Caco-2 (cell line): ENCODE measurements around the gene BANP. TPM values are rescaled to one million over a fixed set of nuclear protein-coding genes. Genes with fewer than 3 reads are reported as not detected.
"Not testable (repeated sequence)": the region's sequence is repeated elsewhere in the genome, so short reads cannot be mapped to it uniquely, and the experiment has no call there.

Experiments used
- BruUV-seq: library from RNA; stranded (reverse); fragments of 400-500 nt; replicated peaks from 2 replicates; lab custom pipeline; 2021; lab: Mats Ljungman, UMichigan
- CTCF ChIA-PET: fragments of 300-600 bp; sonication (Branson Sonifier 250); formaldehyde crosslinking; loops from one replicate; lab custom pipeline; 2022; ENCODE audit warnings: antibody characterized with exemption; lab: Charles Lee
- POLR2A ChIA-PET: fragments of 300-600 bp; sonication (Branson Sonifier 250); formaldehyde crosslinking; loops from one replicate; lab custom pipeline; 2022; ENCODE audit warnings: antibody characterized with exemption; lab: Charles Lee
- DNase-seq, 2 experiments: peaks; one replicate each; pipeline versions ENCODE4 v3.0.0 to v3.0.0-alpha.2; 2020 to 2022
- H3K27me3 ChIP-seq: replicated peaks from 2 replicates; pipeline ENCODE4 v1.6.0; 2011; ENCODE audit warnings: low read length; ENCODE audit not compliant: control insufficient read depth, insufficient read depth
- H3K36me3 ChIP-seq: 2 replicates; pipeline ENCODE4 v1.5.1; 2011; ENCODE audit warnings: low read length; ENCODE audit not compliant: control insufficient read depth, insufficient read depth
- H3K4me1 ChIP-seq: fragments of 250-450 bp; sonication (Bioruptor Pico); 2 replicates; pipeline ENCODE4 v1.5.1; 2020; ENCODE audit warnings: mild to moderate bottlenecking
- H3K4me3 ChIP-seq: 2 replicates; pipeline ENCODE4 v1.5.1; 2011; ENCODE audit warnings: low read depth, mild to moderate bottlenecking, control low read depth, low read length
- H3K9me3 ChIP-seq: fragments of 250-450 bp; sonication (Bioruptor Pico); 2 replicates; pipeline ENCODE4 v1.5.1; 2020; ENCODE audit warnings: mild to moderate bottlenecking, moderate library complexity
- H3K27ac Mint-ChIP-seq: one replicate; pipeline ENCODE4 v1.8.0; 2022; ENCODE audit warnings: mixed read lengths; ENCODE audit not compliant: unreplicated experiment
- H3K27me3 Mint-ChIP-seq: one replicate; pipeline ENCODE4 v1.8.0; 2022; ENCODE audit warnings: mixed read lengths; ENCODE audit not compliant: insufficient read depth, unreplicated experiment
- H3K36me3 Mint-ChIP-seq: one replicate; pipeline ENCODE4 v1.8.0; 2022; ENCODE audit warnings: mild to moderate bottlenecking, mixed read lengths; ENCODE audit not compliant: insufficient read depth, unreplicated experiment
- H3K4me1 Mint-ChIP-seq: one replicate; pipeline ENCODE4 v1.8.0; 2022; ENCODE audit warnings: low read depth, mixed read lengths; ENCODE audit not compliant: unreplicated experiment
- H3K4me3 Mint-ChIP-seq: one replicate; pipeline ENCODE4 v1.8.0; 2022; ENCODE audit warnings: mild to moderate bottlenecking, moderate library complexity, mixed read lengths; ENCODE audit not compliant: unreplicated experiment
- H3K9me3 Mint-ChIP-seq: one replicate; pipeline ENCODE4 v1.8.0; 2022; ENCODE audit warnings: mixed read lengths; ENCODE audit not compliant: unreplicated experiment
- intact Hi-C: fragments of 100-400 bp; cut with micrococcal nuclease; formaldehyde crosslinking; loops from one replicate; pipeline ENCODE4 v1.10.0; 2022; ENCODE audit not compliant: unreplicated experiment
- total RNA-seq: library from RNA; stranded (reverse); gene quantifications from 2 replicates; pipeline ENCODE4 v1.2.3, GENCODE V29; 2022
- TF ChIP-seq, protein P1 (sequence below), 2 experiments: fragments of 200-600 bp in 1 of 2; IDR thresholded peaks; 1 replicate in 1 of 2; 2 replicates in 1 of 2; pipeline versions ENCODE4 v1.5.1 to v1.8.0; 2011 to 2022; ENCODE audit warnings: antibody characterized with exemption in 1 of 2, control low read depth in 1 of 2, inconsistent platforms in 1 of 2, low read depth in 1 of 2, low read length in 1 of 2, mild to moderate bottlenecking in 1 of 2, moderate library complexity in 1 of 2; ENCODE audit not compliant: insufficient read depth in 1 of 2, severe bottlenecking in 1 of 2, unreplicated experiment in 1 of 2

The BANP gene
- total RNA-seq, 1 experiment from 2014 or later = 44.4 TPM

DNA sequence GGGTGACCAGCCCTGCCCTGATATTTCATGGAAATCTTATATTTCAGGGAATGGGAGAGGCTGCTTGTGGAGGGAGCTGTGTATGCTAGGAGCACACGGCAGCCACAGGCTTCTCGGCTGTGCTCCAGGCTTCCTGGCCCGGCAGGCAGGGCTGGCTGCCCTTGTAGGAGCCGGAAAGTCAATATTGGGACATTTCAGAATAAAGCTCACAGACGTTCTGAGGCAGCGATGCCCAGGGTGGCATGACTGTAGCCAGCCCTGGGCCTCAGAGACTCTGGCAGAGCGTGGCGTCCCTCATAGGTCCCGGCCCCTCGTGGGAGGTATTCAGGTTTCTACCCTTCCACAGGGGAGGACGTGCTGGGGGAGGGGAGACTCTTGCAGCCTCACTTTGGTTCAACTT lies 65.7 kb downstream of the BANP start:
- Histone ChIP-seq H3K36me3 (no peaks in the 10 kb centered on the region), H3K4me3 (no peak overlapping the region), H3K9me3 (no peaks in the 10 kb centered on the region), H3K4me1 (no peaks in the 10 kb centered on the region), H3K27me3 (no peaks in the 10 kb centered on the region)
- BruUV-seq = no TSS peak
- Mint-ChIP-seq H3K4me1 (no peaks in the 10 kb centered on the region), H3K9me3 (no peaks in the 10 kb centered on the region), H3K4me3 (no peak overlapping the region), H3K27me3 (no peaks in the 10 kb centered on the region), H3K36me3 (no peaks in the 10 kb centered on the region), H3K27ac (no peak overlapping the region)
- POLR2A ChIA-PET = interaction anchor here (0.5 kb wide), 1 partner anchor 147 kb away, joined by 3 read pairs; no protein-coding TSS in a partner anchor
- CTCF ChIA-PET = no interaction called here
- TF ChIP-seq, protein P1, sequence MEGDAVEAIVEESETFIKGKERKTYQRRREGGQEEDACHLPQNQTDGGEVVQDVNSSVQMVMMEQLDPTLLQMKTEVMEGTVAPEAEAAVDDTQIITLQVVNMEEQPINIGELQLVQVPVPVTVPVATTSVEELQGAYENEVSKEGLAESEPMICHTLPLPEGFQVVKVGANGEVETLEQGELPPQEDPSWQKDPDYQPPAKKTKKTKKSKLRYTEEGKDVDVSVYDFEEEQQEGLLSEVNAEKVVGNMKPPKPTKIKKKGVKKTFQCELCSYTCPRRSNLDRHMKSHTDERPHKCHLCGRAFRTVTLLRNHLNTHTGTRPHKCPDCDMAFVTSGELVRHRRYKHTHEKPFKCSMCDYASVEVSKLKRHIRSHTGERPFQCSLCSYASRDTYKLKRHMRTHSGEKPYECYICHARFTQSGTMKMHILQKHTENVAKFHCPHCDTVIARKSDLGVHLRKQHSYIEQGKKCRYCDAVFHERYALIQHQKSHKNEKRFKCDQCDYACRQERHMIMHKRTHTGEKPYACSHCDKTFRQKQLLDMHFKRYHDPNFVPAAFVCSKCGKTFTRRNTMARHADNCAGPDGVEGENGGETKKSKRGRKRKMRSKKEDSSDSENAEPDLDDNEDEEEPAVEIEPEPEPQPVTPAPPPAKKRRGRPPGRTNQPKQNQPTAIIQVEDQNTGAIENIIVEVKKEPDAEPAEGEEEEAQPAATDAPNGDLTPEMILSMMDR (IDR thresholded peaks at IDR 0.05; ENCODE audit: insufficient read depth in 1 of 2, low read depth in 1 of 2, low read length in 1 of 2, severe bottlenecking in 1 of 2, unreplicated experiment in 1 of 2) = no peak
- intact Hi-C loops = no loop called here
- peak in 1 of 2 experiments; percentile 29 for DNase-seq

DNA sequence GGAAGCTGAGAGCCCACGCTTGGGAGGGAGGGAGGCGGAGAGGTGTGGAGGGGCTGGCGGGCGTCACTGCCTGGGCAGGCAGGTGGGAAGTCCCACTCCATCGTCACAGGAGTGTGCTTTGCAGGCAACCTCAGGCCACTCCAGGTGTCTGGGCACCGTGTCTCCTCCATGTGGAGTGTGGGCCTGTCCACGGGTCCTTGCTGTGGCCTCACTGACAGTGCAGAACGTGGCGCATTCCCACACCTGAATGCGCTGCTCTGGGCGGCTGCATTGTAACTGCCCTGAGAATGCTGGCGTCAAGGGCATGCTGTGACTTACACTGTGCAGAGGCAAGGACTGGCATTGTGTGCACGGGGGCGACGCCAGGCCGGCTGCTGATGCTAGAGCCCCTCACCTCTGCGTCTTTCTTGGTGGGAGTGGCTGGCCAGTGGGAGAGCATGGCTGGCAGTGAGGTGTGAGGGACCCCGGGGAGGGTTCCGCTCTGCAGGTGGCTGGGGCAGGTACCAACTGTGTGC lies 66.4 kb downstream of the BANP start:
- H3K36me3 ChIP-seq = no peaks in the 10 kb centered on the region
- intact Hi-C loops = no loop called here
- Mint-ChIP-seq H3K27ac (no peak overlapping the region), H3K9me3 (no peaks in the 10 kb centered on the region), H3K36me3 (no peaks in the 10 kb centered on the region), H3K27me3 (no peaks in the 10 kb centered on the region), H3K4me1 (no peaks in the 10 kb centered on the region), H3K4me3 (no peak overlapping the region)
- ChIA-PET CTCF (no interaction called here), POLR2A (no interaction called here)
- no peak for DNase-seq
- H3K4me1 ChIP-seq = no peaks in the 10 kb centered on the region
- no TSS peak for BruUV-seq
- H3K4me3 ChIP-seq = no peak overlapping the region
- no peaks in the 10 kb centered on the region for H3K27me3 ChIP-seq
- TF ChIP-seq, protein P1 (IDR thresholded peaks at IDR 0.05; ENCODE audit: insufficient read depth in 1 of 2, low read depth in 1 of 2, low read length in 1 of 2, severe bottlenecking in 1 of 2, unreplicated experiment in 1 of 2) = no peak
- no peaks in the 10 kb centered on the region for H3K9me3 ChIP-seq

DNA sequence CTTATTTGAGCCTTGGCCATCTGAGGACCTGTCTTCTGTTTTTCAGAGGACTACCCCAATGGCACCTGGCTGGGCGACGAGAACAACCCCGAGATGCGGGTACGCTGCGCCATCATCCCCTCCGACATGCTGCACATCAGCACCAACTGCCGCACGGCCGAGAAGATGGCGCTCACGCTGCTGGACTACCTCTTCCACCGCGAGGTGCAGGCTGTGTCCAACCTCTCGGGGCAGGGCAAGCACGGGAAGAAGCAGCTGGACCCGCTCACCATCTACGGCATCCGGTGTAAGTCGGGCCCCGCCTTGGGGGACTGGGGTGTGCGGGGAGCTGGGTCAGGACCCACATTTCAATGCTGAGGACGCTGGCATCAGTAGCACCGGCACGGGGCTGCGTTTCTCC lies 67.1 kb downstream of the BANP start:
- H3K4me1 ChIP-seq, H3K27me3 Mint-ChIP-seq, H3K4me3 Mint-ChIP-seq, POLR2A ChIA-PET, H3K9me3 Mint-ChIP-seq, H3K36me3 Mint-ChIP-seq, CTCF ChIA-PET, H3K4me1 Mint-ChIP-seq, DNase-seq, H3K4me3 ChIP-seq, H3K27me3 ChIP-seq, H3K9me3 ChIP-seq, intact Hi-C loops, H3K27ac Mint-ChIP-seq, BruUV-seq, H3K36me3 ChIP-seq: not testable (repeated sequence)

GRCh38 chr16:88019041-88019820 lies 68.0 kb downstream of the BANP start:
- BruUV-seq = not testable (repeated sequence)

More at GRCh38 chr16:88019041-88019820, 68.0 kb downstream of the BANP start:
- CTCF ChIA-PET, H3K9me3 ChIP-seq, POLR2A ChIA-PET, H3K4me1 ChIP-seq, H3K36me3 Mint-ChIP-seq, H3K4me1 Mint-ChIP-seq, H3K36me3 ChIP-seq, H3K27ac Mint-ChIP-seq, H3K9me3 Mint-ChIP-seq, DNase-seq, H3K4me3 ChIP-seq, H3K4me3 Mint-ChIP-seq, H3K27me3 ChIP-seq, intact Hi-C loops, H3K27me3 Mint-ChIP-seq: not testable (repeated sequence)
